Subcutaneous abdominal adipose tissue (tissue), 5 donors: Measurements from ENCODE around the gene KCNH1.

Source experiments
- H3K27ac ChIP-seq: one replicate; pipeline ENCODE4 v1.7.0; 2013; ENCODE audit warnings: low read depth, mild to moderate bottlenecking, inconsistent platforms, low read length, moderate library complexity
- H3K27me3 ChIP-seq, 5 donors: one replicate each; pipeline ENCODE4 v1.7.0; 2013; ENCODE audit warnings: low read length in 5 of 5, inconsistent platforms in 1 of 5; ENCODE audit not compliant: control insufficient read depth in 5 of 5, insufficient read depth in 4 of 5
- H3K36me3 ChIP-seq, 5 donors: one replicate each; pipeline ENCODE4 v1.7.0; 2013; ENCODE audit warnings: low read length in 5 of 5; ENCODE audit not compliant: control insufficient read depth in 5 of 5, insufficient read depth in 5 of 5
- H3K4me1 ChIP-seq, 5 donors: one replicate each; pipeline ENCODE4 v1.7.0; 2013; ENCODE audit warnings: low read length in 5 of 5, mild to moderate bottlenecking in 3 of 5, moderate library complexity in 1 of 5; ENCODE audit not compliant: control insufficient read depth in 5 of 5, insufficient read depth in 5 of 5
- H3K4me3 ChIP-seq, 5 donors: one replicate each; pipeline ENCODE4 v1.7.0; 2013; ENCODE audit warnings: low read length in 5 of 5, low read depth in 1 of 5
- H3K9ac ChIP-seq, 5 donors: one replicate each; pipeline ENCODE4 v1.7.0; 2013; ENCODE audit warnings: low read length in 5 of 5, mild to moderate bottlenecking in 4 of 5, moderate library complexity in 3 of 5
- H3K9me3 ChIP-seq, 5 donors: one replicate each; pipeline ENCODE4 v1.7.0; 2013; ENCODE audit warnings: low read length in 5 of 5; ENCODE audit not compliant: control insufficient read depth in 5 of 5
- donor health status: healthy.
- donor health status: healthy.
- donor health status: healthy.
- donor health status: healthy.
- donor health status: healthy.

Gene KCNH1

DNA sequence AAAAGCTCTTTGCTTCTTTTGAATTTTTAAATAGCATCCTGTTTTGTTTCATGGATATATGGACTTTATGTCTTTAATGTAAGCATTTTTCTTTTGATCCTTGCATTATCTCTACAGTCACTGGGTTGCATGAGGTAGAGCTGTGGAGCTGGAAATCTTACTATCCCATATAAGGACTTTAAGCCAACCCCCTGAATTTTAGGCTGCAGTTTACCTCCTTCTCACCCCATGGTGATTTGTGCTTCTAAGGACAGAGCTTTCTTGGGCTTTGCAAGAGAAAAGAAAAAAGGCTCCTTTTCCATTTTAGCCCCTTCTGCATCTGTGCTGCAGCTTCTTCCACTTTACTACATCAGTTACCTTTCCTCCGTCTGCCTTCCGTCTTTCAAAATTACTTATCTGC lies 431.4 kb downstream of the KCNH1 start:
- Histone ChIP-seq H3K27ac (no peak overlapping the region), H3K36me3 (no peaks in the 10 kb centered on the region), H3K27me3 (no peaks in the 10 kb centered on the region), H3K4me1 (peaks cover 0 to 4% (median 0%) of the 10 kb centered on the region in 5 donors), H3K9me3 (no peaks in the 10 kb centered on the region), H3K4me3 (no peak overlapping the region), H3K9ac (no peak overlapping the region)

- H3K9me3 ChIP-seq: no peaks in the 10 kb centered on the region
- no peak overlapping the region for H3K27ac ChIP-seq
- H3K4me1 ChIP-seq: peaks cover 0 to 5% (median 0%) of the 10 kb centered on the region in 5 donors
- H3K27me3 ChIP-seq: no peaks in the 10 kb centered on the region
- no peak overlapping the region for H3K9ac ChIP-seq
- no peak overlapping the region for H3K4me3 ChIP-seq
- H3K36me3 ChIP-seq: no peaks in the 10 kb centered on the region
Observed at GRCh38 chr1:210700511-210700910, 433.4 kb downstream of the KCNH1 start.

- H3K27me3 ChIP-seq: peaks cover 0 to under 1% (median 0%) of the 10 kb centered on the region in 5 donors
- H3K27ac ChIP-seq: no peak overlapping the region
- H3K4me3 ChIP-seq: no peak overlapping the region
- no peaks in the 10 kb centered on the region for H3K9me3 ChIP-seq
- no peak overlapping the region for H3K9ac ChIP-seq
- peaks cover 0 to 5% (median 0%) of the 10 kb centered on the region in 5 donors for H3K4me1 ChIP-seq
- H3K36me3 ChIP-seq: no peaks in the 10 kb centered on the region
Observed at GRCh38 chr1:210700083-210700482, 433.9 kb downstream of the KCNH1 start.

GRCh38 chr1:210698661-210699060 lies 435.3 kb downstream of the KCNH1 start:
- Histone ChIP-seq H3K4me1 (peaks cover 0 to 5% (median 0%) of the 10 kb centered on the region in 5 donors), H3K36me3 (no peaks in the 10 kb centered on the region), H3K4me3 (no peak overlapping the region), H3K9ac (no peak overlapping the region), H3K27ac (no peak overlapping the region), H3K9me3 (peaks cover 0 to under 1% (median 0%) of the 10 kb centered on the region in 5 donors), H3K27me3 (peaks cover 0 to 3% (median 0%) of the 10 kb centered on the region in 5 donors)

DNA sequence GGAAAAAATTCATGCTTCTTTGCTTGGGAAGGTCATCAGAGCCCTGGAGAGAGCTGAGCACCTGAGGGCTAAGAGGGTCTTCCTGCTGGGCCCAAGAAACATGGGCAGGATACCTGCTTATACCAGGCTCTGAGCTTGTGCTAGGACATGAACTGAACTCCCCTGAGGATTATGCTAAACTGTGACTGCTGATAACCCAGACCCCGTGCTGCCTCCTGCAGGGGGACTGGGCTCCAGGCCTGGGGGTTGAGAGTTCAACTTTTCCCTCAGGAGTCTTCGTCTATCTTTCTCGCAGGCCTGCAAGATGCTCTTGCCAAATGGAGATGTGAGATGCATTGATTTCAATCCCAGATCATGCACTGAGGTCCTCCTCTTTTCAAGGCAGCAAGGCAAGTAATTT lies 436.8 kb downstream of the KCNH1 start:
- Histone ChIP-seq H3K4me3 (no peak overlapping the region), H3K36me3 (no peaks in the 10 kb centered on the region), H3K9ac (no peak overlapping the region), H3K27me3 (peaks cover 0 to 3% (median 0%) of the 10 kb centered on the region in 5 donors), H3K27ac (no peak overlapping the region), H3K4me1 (peaks cover 0 to 5% (median 0%) of the 10 kb centered on the region in 5 donors), H3K9me3 (peaks cover 0 to 4% (median 0%) of the 10 kb centered on the region in 5 donors)

- no peak overlapping the region for H3K4me3 ChIP-seq
- peaks cover 0 to 4% (median 0%) of the 10 kb centered on the region in 5 donors for H3K9me3 ChIP-seq
- no peak overlapping the region for H3K9ac ChIP-seq
- H3K36me3 ChIP-seq: no peaks in the 10 kb centered on the region
- H3K4me1 ChIP-seq: peaks cover 0 to 5% (median 0%) of the 10 kb centered on the region in 5 donors
- no peak overlapping the region for H3K27ac ChIP-seq
- H3K27me3 ChIP-seq: peaks cover 0 to 3% (median 0%) of the 10 kb centered on the region in 5 donors
Observed at GRCh38 chr1:210696709-210697108, 437.2 kb downstream of the KCNH1 start.

DNA sequence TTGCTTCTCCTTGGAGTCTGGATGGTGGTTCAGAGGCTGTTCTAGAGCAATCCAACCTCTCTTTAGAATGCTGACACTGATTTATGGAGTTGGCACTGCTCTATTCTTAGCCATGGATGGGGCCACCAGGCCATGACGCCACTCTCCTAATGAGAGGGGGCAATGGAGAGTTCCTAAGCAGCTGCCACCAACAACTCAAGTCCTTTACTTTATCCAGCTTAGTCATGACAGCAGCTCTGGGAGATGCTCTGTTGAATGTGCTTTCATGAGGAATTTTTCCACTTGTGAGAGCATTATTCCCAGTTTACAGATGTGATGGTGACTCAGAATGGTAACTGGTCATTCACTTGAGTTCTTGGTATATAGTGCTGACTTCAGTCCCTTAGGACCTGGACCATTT lies 438.9 kb downstream of the KCNH1 start:
- no peaks in the 10 kb centered on the region for H3K36me3 ChIP-seq
- peaks cover 0 to 3% (median 0%) of the 10 kb centered on the region in 5 donors for H3K27me3 ChIP-seq
- no peak overlapping the region for H3K9ac ChIP-seq

GRCh38 chr1:210692796-210693195 lies 441.2 kb downstream of the KCNH1 start:
- Histone ChIP-seq H3K36me3 (no peaks in the 10 kb centered on the region), H3K9ac (no peak overlapping the region), H3K27me3 (peaks cover 0 to 3% (median 0%) of the 10 kb centered on the region in 5 donors), H3K4me1 (peaks cover 0 to 5% (median 0%) of the 10 kb centered on the region in 5 donors), H3K4me3 (no peak overlapping the region), H3K9me3 (peaks cover 0 to 4% (median 0%) of the 10 kb centered on the region in 5 donors), H3K27ac (no peak overlapping the region)

More for the DNA sequence above, 438.9 kb downstream of the KCNH1 start:
- no peak overlapping the region for H3K4me3 ChIP-seq
- peaks cover 0 to 5% (median 0%) of the 10 kb centered on the region in 5 donors for H3K4me1 ChIP-seq
- peaks cover 0 to 4% (median 0%) of the 10 kb centered on the region in 5 donors for H3K9me3 ChIP-seq
- no peak overlapping the region for H3K27ac ChIP-seq

DNA sequence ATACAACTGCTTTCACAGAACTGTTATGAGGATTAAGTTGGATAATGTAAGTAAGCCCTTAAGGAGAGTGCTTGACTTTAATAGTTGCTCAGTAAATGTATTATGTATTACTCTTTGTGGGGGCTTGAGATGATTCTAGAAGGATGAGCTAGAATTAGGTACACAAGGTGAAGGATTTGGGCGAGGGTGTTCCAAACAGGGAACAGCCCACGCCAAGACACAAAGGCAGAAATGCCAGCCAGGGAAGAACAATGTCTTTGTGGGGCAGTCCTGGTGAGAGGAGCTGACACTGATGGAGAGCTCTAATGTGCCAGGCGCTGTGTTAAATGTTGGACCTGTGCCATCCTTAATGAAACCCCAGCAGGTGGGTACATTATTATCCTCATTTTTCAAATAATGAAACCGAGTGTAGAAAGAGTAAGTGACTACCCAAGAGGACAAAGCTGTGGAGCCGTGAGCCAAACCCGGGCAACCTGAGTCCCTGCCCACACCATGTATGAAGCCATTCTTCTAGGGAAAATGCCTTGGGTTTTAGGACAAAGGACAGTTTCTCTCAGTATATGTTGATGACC lies 442.8 kb downstream of the KCNH1 start:
- peaks cover 0 to 3% (median 0%) of the 10 kb centered on the region in 5 donors for H3K27me3 ChIP-seq
- no peak overlapping the region for H3K4me3 ChIP-seq
- H3K9ac ChIP-seq: no peak overlapping the region
- H3K9me3 ChIP-seq: peaks cover 0 to 4% (median 0%) of the 10 kb centered on the region in 5 donors
- H3K27ac ChIP-seq: no peak overlapping the region
- H3K4me1 ChIP-seq: no peaks in the 10 kb centered on the region
- H3K36me3 ChIP-seq: no peaks in the 10 kb centered on the region

- Histone ChIP-seq H3K4me3 (no peak overlapping the region), H3K4me1 (no peaks in the 10 kb centered on the region), H3K9ac (no peak overlapping the region), H3K36me3 (no peaks in the 10 kb centered on the region), H3K9me3 (peaks cover 0 to 4% (median 0%) of the 10 kb centered on the region in 5 donors), H3K27me3 (peaks cover 0 to 3% (median 0%) of the 10 kb centered on the region in 5 donors), H3K27ac (no peak overlapping the region)
Observed at GRCh38 chr1:210690236-210690635, 443.7 kb downstream of the KCNH1 start.
